HepG2 (cell line): ENCODE data around the gene CASP5. TPM values are rescaled to one million over a fixed set of nuclear protein-coding genes. Genes with fewer than 3 reads are reported as not detected.
A peak's percentile ranks its signal among the peaks of the same experiment; 100 is the strongest.

Experiments used
- CENPX ChIP-seq: sonication (generic); formaldehyde crosslinking; IDR thresholded peaks from 2 replicates; pipeline ENCODE4 v1.9.0; 2021; ENCODE audit warnings: mild to moderate bottlenecking, missing genetic modification reagents, moderate library complexity
- FOXK1 ChIP-seq: sonication (generic); formaldehyde crosslinking; IDR thresholded peaks from 2 replicates; pipeline ENCODE4 v1.4.0; 2020; ENCODE audit warnings: low read depth, missing genetic modification reagents, borderline replicate concordance
- IKZF4 ChIP-seq: sonication (generic); formaldehyde crosslinking; IDR thresholded peaks from 2 replicates; pipeline ENCODE4 v1.5.1; 2020; ENCODE audit warnings: borderline replicate concordance, mild to moderate bottlenecking, low read depth, missing genetic modification reagents; ENCODE audit errors: not compliant biosample characterization
- MEIS2 ChIP-seq: sonication (generic); formaldehyde crosslinking; IDR thresholded peaks from 2 replicates; pipeline ENCODE4 v1.9.0; 2021; ENCODE audit warnings: mild to moderate bottlenecking, missing genetic modification reagents
- MXI1 ChIP-seq: IDR thresholded peaks from 3 replicates; pipeline ENCODE4 v1.6.1; 2012; ENCODE audit warnings: low read depth, low read length, inconsistent platforms, borderline replicate concordance
- PAX8 ChIP-seq: sonication (generic); formaldehyde crosslinking; IDR thresholded peaks from 2 replicates; pipeline ENCODE4 v1.8.0; 2022; ENCODE audit warnings: mild to moderate bottlenecking, missing genetic modification reagents, borderline replicate concordance
- PHF8 ChIP-seq: sonication (generic); formaldehyde crosslinking; IDR thresholded peaks from 2 replicates; pipeline ENCODE4 v1.5.0; 2020; ENCODE audit warnings: missing genetic modification reagents
- RARA ChIP-seq: IDR thresholded peaks from 2 replicates; pipeline ENCODE4 v1.6.1; 2016; ENCODE audit warnings: missing genetic modification reagents, missing compliant biosample characterization
- REPIN1 ChIP-seq: sonication (generic); formaldehyde crosslinking; IDR thresholded peaks from 2 replicates; pipeline ENCODE4 v1.8.0; 2022; ENCODE audit warnings: missing genetic modification reagents, low read depth, mild to moderate bottlenecking, borderline replicate concordance
- SCMH1 ChIP-seq: sonication (generic); formaldehyde crosslinking; IDR thresholded peaks from 2 replicates; pipeline ENCODE4 v1.9.0; 2021; ENCODE audit warnings: missing genetic modification reagents, mild to moderate bottlenecking, borderline replicate concordance
- SIX1 ChIP-seq: sonication (generic); formaldehyde crosslinking; IDR thresholded peaks from 2 replicates; pipeline ENCODE4 v1.4.0; 2020; ENCODE audit warnings: missing genetic modification reagents, borderline replicate concordance
- TGIF2 ChIP-seq: IDR thresholded peaks from 2 replicates; pipeline ENCODE4 v1.6.1; 2016; ENCODE audit warnings: control low read depth, missing compliant biosample characterization
- YEATS2 ChIP-seq: sonication (generic); formaldehyde crosslinking; IDR thresholded peaks from 2 replicates; pipeline ENCODE4 v1.4.0; 2020; ENCODE audit warnings: missing genetic modification reagents, borderline replicate concordance
- ZBTB7B ChIP-seq: sonication (generic); formaldehyde crosslinking; IDR thresholded peaks from 2 replicates; pipeline ENCODE4 v1.4.0; 2020; ENCODE audit warnings: missing genetic modification reagents
- ZMYM4 ChIP-seq: sonication (generic); formaldehyde crosslinking; IDR thresholded peaks from 2 replicates; pipeline ENCODE4 v1.8.1; 2023; ENCODE audit warnings: mild to moderate bottlenecking, missing genetic modification reagents
- ZNF282 ChIP-seq: fragments of 450-650 bp; IDR thresholded peaks from 2 replicates; pipeline ENCODE4 v1.6.1; 2018; ENCODE audit not compliant: partially characterized antibody
- ZNF552 ChIP-seq: sonication (generic); formaldehyde crosslinking; IDR thresholded peaks from 2 replicates; pipeline ENCODE4 v1.9.0; 2022; ENCODE audit warnings: missing genetic modification reagents, mild to moderate bottlenecking, borderline replicate concordance
- ZNF598 ChIP-seq: sonication (generic); formaldehyde crosslinking; IDR thresholded peaks from 2 replicates; pipeline ENCODE4 v1.5.1; 2020; ENCODE audit warnings: mild to moderate bottlenecking, missing genetic modification reagents, borderline replicate concordance
- ZNF891 ChIP-seq: sonication (generic); formaldehyde crosslinking; IDR thresholded peaks from 2 replicates; pipeline ENCODE4 v1.5.0; 2020; ENCODE audit warnings: mild to moderate bottlenecking, missing genetic modification reagents
- ZSCAN25 ChIP-seq: sonication (generic); formaldehyde crosslinking; IDR thresholded peaks from 2 replicates; pipeline ENCODE4 v1.8.0; 2022; ENCODE audit warnings: mild to moderate bottlenecking, missing genetic modification reagents
- polyA plus RNA-seq, 8 experiments: library from polyadenylated mRNA; depleted of rRNA in 3 of 8; stranded (reverse) in 7 of 8; unstranded in 1 of 8; fragments of >200 nt; fragmentation: Illumina TruSeq in 4 of 8; extraction: Trizol in 4 of 8; gene quantifications; 2 replicates each; pipeline versions ENCODE4 v1.2.1 to v1.2.3, GENCODE V29; 2011 to 2016; ENCODE audit warnings: low read depth in 4 of 8, missing spikeins in 1 of 8, mixed read lengths in 1 of 8; ENCODE audit not compliant: insufficient read depth in 1 of 8
- total RNA-seq, 5 experiments: library from RNA; depleted of rRNA; stranded (reverse); fragments of >200 nt; fragmentation: Illumina TruSeq; extraction: Trizol; gene quantifications; 2 replicates each; pipeline ENCODE4 v1.2.3, GENCODE V29; 2016; ENCODE audit warnings: low read depth in 1 of 5
- TF ChIP-seq, protein P1 (sequence below): sonication (generic); formaldehyde crosslinking; IDR thresholded peaks from 2 replicates; pipeline ENCODE4 v1.9.0; 2022; ENCODE audit warnings: missing genetic modification reagents, mild to moderate bottlenecking, borderline replicate concordance
- TF ChIP-seq, protein P2 (sequence below): sonication (generic); formaldehyde crosslinking; IDR thresholded peaks from 2 replicates; pipeline ENCODE4 v1.4.0; 2020; ENCODE audit warnings: missing genetic modification reagents, mild to moderate bottlenecking, borderline replicate concordance
- TF ChIP-seq, protein P3 (sequence below): sonication (generic); formaldehyde crosslinking; conservative IDR thresholded peaks from 2 replicates; pipeline ENCODE4 v1.4.0; 2020; ENCODE audit warnings: missing genetic modification reagents

Gene CASP5
- total and polyA plus RNA-seq, 2 of the 13 experiments (the other 11 are each of a cell fraction or from before 2014, with no cell fraction given) = not detected

DNA sequence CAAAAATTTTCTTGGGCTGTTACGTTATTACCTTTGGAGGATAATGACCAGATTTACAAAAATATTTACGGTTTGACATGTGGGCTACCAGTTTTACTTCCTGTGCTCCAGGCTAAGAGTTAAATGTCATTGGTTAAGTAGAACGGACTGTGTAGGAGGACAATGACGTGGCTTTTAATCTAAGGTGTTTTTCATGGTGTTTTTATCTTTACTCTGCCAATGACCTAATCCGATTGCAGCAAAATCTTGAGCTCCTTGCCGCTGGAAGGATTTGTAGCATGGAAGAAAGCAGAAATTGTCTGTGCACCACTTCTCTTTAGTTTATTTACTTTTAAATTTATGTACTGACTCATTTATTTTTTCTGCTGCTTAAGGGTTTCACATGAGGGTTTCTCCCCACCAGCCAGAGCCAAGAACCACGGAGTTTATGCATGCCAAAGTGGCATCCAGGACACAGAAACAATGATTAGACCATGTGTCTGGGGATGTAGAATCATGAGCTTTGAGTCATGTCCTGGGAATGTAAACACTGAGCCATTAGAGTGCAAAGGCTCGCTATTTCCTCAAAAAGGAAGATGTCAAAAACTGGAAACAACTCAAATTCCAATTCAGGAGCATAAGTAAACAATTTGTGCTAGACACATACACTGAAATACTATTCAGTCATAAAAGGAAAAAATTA lies 24.1 kb upstream of the CASP5 start (continued):
- TF ChIP-seq IKZF4 (CRISPR knock-in tag) = no peak
- TF ChIP-seq PHF8 = no peak
- TF ChIP-seq ZMYM4 (CRISPR knock-in tag) = peak; percentile 94
- TF ChIP-seq FOXK1 = peak; percentile 93
- TF ChIP-seq REPIN1 = peak; percentile 67; the same call in 1 of the 2 replicates
- TF ChIP-seq SCMH1 (CRISPR knock-in tag) = no peak
- TF ChIP-seq ZNF891 (CRISPR knock-in tag) = no peak
- TF ChIP-seq, protein P1, sequence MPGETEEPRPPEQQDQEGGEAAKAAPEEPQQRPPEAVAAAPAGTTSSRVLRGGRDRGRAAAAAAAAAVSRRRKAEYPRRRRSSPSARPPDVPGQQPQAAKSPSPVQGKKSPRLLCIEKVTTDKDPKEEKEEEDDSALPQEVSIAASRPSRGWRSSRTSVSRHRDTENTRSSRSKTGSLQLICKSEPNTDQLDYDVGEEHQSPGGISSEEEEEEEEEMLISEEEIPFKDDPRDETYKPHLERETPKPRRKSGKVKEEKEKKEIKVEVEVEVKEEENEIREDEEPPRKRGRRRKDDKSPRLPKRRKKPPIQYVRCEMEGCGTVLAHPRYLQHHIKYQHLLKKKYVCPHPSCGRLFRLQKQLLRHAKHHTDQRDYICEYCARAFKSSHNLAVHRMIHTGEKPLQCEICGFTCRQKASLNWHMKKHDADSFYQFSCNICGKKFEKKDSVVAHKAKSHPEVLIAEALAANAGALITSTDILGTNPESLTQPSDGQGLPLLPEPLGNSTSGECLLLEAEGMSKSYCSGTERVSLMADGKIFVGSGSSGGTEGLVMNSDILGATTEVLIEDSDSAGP (CRISPR knock-in tag) = no peak
- peak; percentile 65; the same call in 1 of the 2 replicates for TF ChIP-seq SIX1 (CRISPR knock-in tag)
- no peak for TF ChIP-seq PAX8
- TF ChIP-seq, protein P2, sequence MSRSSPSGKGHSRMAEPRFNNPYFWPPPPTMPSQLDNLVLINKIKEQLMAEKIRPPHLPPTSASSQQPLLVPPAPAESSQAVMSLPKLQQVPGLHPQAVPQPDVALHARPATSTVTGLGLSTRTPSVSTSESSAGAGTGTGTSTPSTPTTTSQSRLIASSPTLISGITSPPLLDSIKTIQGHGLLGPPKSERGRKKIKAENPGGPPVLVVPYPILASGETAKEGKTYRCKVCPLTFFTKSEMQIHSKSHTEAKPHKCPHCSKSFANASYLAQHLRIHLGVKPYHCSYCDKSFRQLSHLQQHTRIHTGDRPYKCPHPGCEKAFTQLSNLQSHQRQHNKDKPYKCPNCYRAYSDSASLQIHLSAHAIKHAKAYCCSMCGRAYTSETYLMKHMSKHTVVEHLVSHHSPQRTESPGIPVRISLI (CRISPR knock-in tag) = no peak
- TF ChIP-seq TGIF2 (CRISPR knock-in tag) = no peak
- peak; percentile 23; the same call in 1 of the 2 replicates for TF ChIP-seq ZSCAN25 (CRISPR knock-in tag)
- no peak for TF ChIP-seq ZNF598
- TF ChIP-seq, protein P3, sequence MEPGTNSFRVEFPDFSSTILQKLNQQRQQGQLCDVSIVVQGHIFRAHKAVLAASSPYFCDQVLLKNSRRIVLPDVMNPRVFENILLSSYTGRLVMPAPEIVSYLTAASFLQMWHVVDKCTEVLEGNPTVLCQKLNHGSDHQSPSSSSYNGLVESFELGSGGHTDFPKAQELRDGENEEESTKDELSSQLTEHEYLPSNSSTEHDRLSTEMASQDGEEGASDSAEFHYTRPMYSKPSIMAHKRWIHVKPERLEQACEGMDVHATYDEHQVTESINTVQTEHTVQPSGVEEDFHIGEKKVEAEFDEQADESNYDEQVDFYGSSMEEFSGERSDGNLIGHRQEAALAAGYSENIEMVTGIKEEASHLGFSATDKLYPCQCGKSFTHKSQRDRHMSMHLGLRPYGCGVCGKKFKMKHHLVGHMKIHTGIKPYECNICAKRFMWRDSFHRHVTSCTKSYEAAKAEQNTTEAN (CRISPR knock-in tag) = no peak; the same call in none of the 2 replicates
- no peak for TF ChIP-seq ZNF552 (CRISPR knock-in tag)
- TF ChIP-seq ZNF282 = no peak
- no peak for TF ChIP-seq CENPX (CRISPR knock-in tag)
- peak; percentile 46; the same call in 1 of the 3 replicates for TF ChIP-seq MXI1
- TF ChIP-seq ZBTB7B (CRISPR knock-in tag) = no peak; the same call in 1 of the 2 replicates
- peak; percentile 92; the same call in 1 of the 2 replicates for TF ChIP-seq MEIS2 (CRISPR knock-in tag)
- TF ChIP-seq YEATS2 = no peak
- peak; percentile 81 for TF ChIP-seq RARA (CRISPR knock-in tag)
